ENCODE measurements around the gene KIF22.
A peak's percentile ranks its signal among the peaks of the same experiment; 100 is the strongest.
"Not testable (repeated sequence)": the region's sequence is repeated elsewhere in the genome, so short reads cannot be mapped to it uniquely, and the experiment has no call there.

KIF22 gene

GRCh38 chr16:29757086-29757485, 33.5 kb upstream of the KIF22 start:
- not testable (repeated sequence) for ATAC-seq (ENCODE audit: low read depth); DNase-seq (ENCODE audit: low spot score in 2 of 2); H3K4me3 Mint-ChIP-seq; H3K36me3 Mint-ChIP-seq; H3K9me3 Mint-ChIP-seq; H3K27me3 Mint-ChIP-seq
- H3K27ac Mint-ChIP-seq: peak overlapping the region; percentile 26
- H3K4me1 Mint-ChIP-seq: peaks cover 16% of the 10 kb centered on the region

- no peaks in the 10 kb centered on the region for H3K27me3 Mint-ChIP-seq
Measured at GRCh38 chr16:29757950-29758466, 32.5 kb upstream of the KIF22 start.

GRCh38 chr16:29760567-29761279, 29.8 kb upstream of the KIF22 start:
- Mint-ChIP-seq H3K27ac (no peak overlapping the region), H3K27me3 (no peaks in the 10 kb centered on the region), H3K9me3 (no peaks in the 10 kb centered on the region), H3K4me3 (no peak overlapping the region), H3K4me1 (peaks cover 13% of the 10 kb centered on the region), H3K36me3 (peaks cover 2% of the 10 kb centered on the region)
- ATAC-seq (ENCODE audit: low read depth) (no peak), DNase-seq (ENCODE audit: low spot score in 2 of 2) (no peak)

More at GRCh38 chr16:29757950-29758466, 32.5 kb upstream of the KIF22 start:
- DNase-seq (ENCODE audit: low spot score in 2 of 2): no peak
- no peak overlapping the region for H3K4me3 Mint-ChIP-seq
- ATAC-seq (ENCODE audit: low read depth): no peak
- peaks cover 16% of the 10 kb centered on the region for H3K4me1 Mint-ChIP-seq
- H3K36me3 Mint-ChIP-seq: peaks cover 2% of the 10 kb centered on the region
- H3K27ac Mint-ChIP-seq: no peak overlapping the region
- H3K9me3 Mint-ChIP-seq: no peaks in the 10 kb centered on the region

GRCh38 chr16:29761280-29761651, 29.3 kb upstream of the KIF22 start:
- DNase-seq (ENCODE audit: low spot score in 2 of 2); H3K9me3 Mint-ChIP-seq; H3K36me3 Mint-ChIP-seq; ATAC-seq (ENCODE audit: low read depth); H3K27ac Mint-ChIP-seq; H3K4me3 Mint-ChIP-seq; H3K27me3 Mint-ChIP-seq: not testable (repeated sequence)
- H3K4me1 Mint-ChIP-seq: peaks cover 13% of the 10 kb centered on the region

GRCh38 chr16:29761882-29762281, 28.7 kb upstream of the KIF22 start:
- no peaks in the 10 kb centered on the region for H3K27me3 Mint-ChIP-seq
- DNase-seq (ENCODE audit: low spot score in 2 of 2): no peak
- H3K4me1 Mint-ChIP-seq: peaks cover 13% of the 10 kb centered on the region
- no peak for ATAC-seq (ENCODE audit: low read depth)
- H3K4me3 Mint-ChIP-seq: no peak overlapping the region
- no peak overlapping the region for H3K27ac Mint-ChIP-seq
- H3K36me3 Mint-ChIP-seq: peaks cover 2% of the 10 kb centered on the region
- no peaks in the 10 kb centered on the region for H3K9me3 Mint-ChIP-seq

- DNase-seq (ENCODE audit: low spot score in 2 of 2) (no peak), ATAC-seq (ENCODE audit: low read depth) (no peak)
- H3K36me3 Mint-ChIP-seq: peaks cover 2% of the 10 kb centered on the region
- H3K27ac Mint-ChIP-seq: no peak overlapping the region
- no peak overlapping the region for H3K4me3 Mint-ChIP-seq
- no peaks in the 10 kb centered on the region for H3K9me3 Mint-ChIP-seq
- no peaks in the 10 kb centered on the region for H3K27me3 Mint-ChIP-seq
- H3K4me1 Mint-ChIP-seq: peaks cover 13% of the 10 kb centered on the region
Measured at GRCh38 chr16:29763326-29763725, 27.2 kb upstream of the KIF22 start.

GRCh38 chr16:29765167-29766032, 25.2 kb upstream of the KIF22 start:
- Mint-ChIP-seq H3K4me3 (no peak overlapping the region), H3K9me3 (no peaks in the 10 kb centered on the region), H3K27me3 (no peaks in the 10 kb centered on the region), H3K36me3 (no peaks in the 10 kb centered on the region), H3K27ac (no peak overlapping the region), H3K4me1 (peaks cover 11% of the 10 kb centered on the region)
- DNase-seq (ENCODE audit: low spot score in 2 of 2) (no peak), ATAC-seq (ENCODE audit: low read depth) (no peak)

GRCh38 chr16:29766571-29766970, 24.0 kb upstream of the KIF22 start:
- no peak overlapping the region for H3K27ac Mint-ChIP-seq
- no peak overlapping the region for H3K4me3 Mint-ChIP-seq
- DNase-seq (ENCODE audit: low spot score in 2 of 2): no peak
- peaks cover 5% of the 10 kb centered on the region for H3K4me1 Mint-ChIP-seq
- H3K27me3 Mint-ChIP-seq: no peaks in the 10 kb centered on the region
- H3K9me3 Mint-ChIP-seq: no peaks in the 10 kb centered on the region
- ATAC-seq (ENCODE audit: low read depth): no peak
- H3K36me3 Mint-ChIP-seq: no peaks in the 10 kb centered on the region

- H3K9me3 Mint-ChIP-seq: no peaks in the 10 kb centered on the region
- DNase-seq (ENCODE audit: low spot score in 2 of 2) (no peak), ATAC-seq (ENCODE audit: low read depth) (no peak)
- no peak overlapping the region for H3K4me3 Mint-ChIP-seq
- H3K27me3 Mint-ChIP-seq: no peaks in the 10 kb centered on the region
- peaks cover 5% of the 10 kb centered on the region for H3K4me1 Mint-ChIP-seq
- no peaks in the 10 kb centered on the region for H3K36me3 Mint-ChIP-seq
- H3K27ac Mint-ChIP-seq: no peak overlapping the region
Measured at GRCh38 chr16:29767062-29767461, 23.5 kb upstream of the KIF22 start.

- ATAC-seq (ENCODE audit: low read depth) (no peak), DNase-seq (ENCODE audit: low spot score in 2 of 2) (no peak)
- peaks cover 3% of the 10 kb centered on the region for H3K27me3 Mint-ChIP-seq
- no peaks in the 10 kb centered on the region for H3K9me3 Mint-ChIP-seq
- H3K4me1 Mint-ChIP-seq: peaks cover 8% of the 10 kb centered on the region
- no peak overlapping the region for H3K4me3 Mint-ChIP-seq
- no peaks in the 10 kb centered on the region for H3K36me3 Mint-ChIP-seq
- H3K27ac Mint-ChIP-seq: no peak overlapping the region
Measured at GRCh38 chr16:29769507-29769906, 21.0 kb upstream of the KIF22 start.

GRCh38 chr16:29770250-29770929, 20.2 kb upstream of the KIF22 start:
- Mint-ChIP-seq H3K27ac (no peak overlapping the region), H3K9me3 (no peaks in the 10 kb centered on the region), H3K4me1 (peaks cover 6% of the 10 kb centered on the region), H3K27me3 (peaks cover 3% of the 10 kb centered on the region), H3K36me3 (no peaks in the 10 kb centered on the region), H3K4me3 (no peak overlapping the region)
- no peak for ATAC-seq (ENCODE audit: low read depth)
- DNase-seq (ENCODE audit: low spot score in 2 of 2): no peak

- ATAC-seq (ENCODE audit: low read depth); H3K4me3 Mint-ChIP-seq; H3K36me3 Mint-ChIP-seq: not testable (repeated sequence)
Measured at GRCh38 chr16:29772330-29772729, 18.2 kb upstream of the KIF22 start.

GRCh38 chr16:29774730-29775129, 15.8 kb upstream of the KIF22 start:
- DNase-seq (ENCODE audit: low spot score in 2 of 2): no peak
- Mint-ChIP-seq H3K9me3 (no peaks in the 10 kb centered on the region), H3K36me3 (no peaks in the 10 kb centered on the region), H3K4me3 (no peak overlapping the region), H3K27ac (no peak overlapping the region), H3K4me1 (peaks cover 4% of the 10 kb centered on the region), H3K27me3 (peaks cover 3% of the 10 kb centered on the region)
- no peak for ATAC-seq (ENCODE audit: low read depth)

More at GRCh38 chr16:29772330-29772729, 18.2 kb upstream of the KIF22 start:
- DNase-seq (ENCODE audit: low spot score in 2 of 2); H3K4me1 Mint-ChIP-seq; H3K27ac Mint-ChIP-seq; H3K27me3 Mint-ChIP-seq; H3K9me3 Mint-ChIP-seq: not testable (repeated sequence)
